HG03442 (cell line): Measurements from ENCODE around the gene C11orf54.
"Not testable (repeated sequence)": the region's sequence is repeated elsewhere in the genome, so short reads cannot be mapped to it uniquely, and the experiment has no call there.

ENCODE experiments used
- ATAC-seq: cut with Tn5 transposase; IDR thresholded peaks from one replicate; pipeline ENCODE4 v1.9.1; 2021; ENCODE audit warnings: mild to moderate bottlenecking, moderate library complexity; ENCODE audit not compliant: unreplicated experiment

The C11orf54 gene

GRCh38 chr11:93733474-93733873 is 8.0 kb upstream of the C11orf54 start:
- ATAC-seq: no peak

- no peak for ATAC-seq
Measured at GRCh38 chr11:93734427-93735222, 6.8 kb upstream of the C11orf54 start.

GRCh38 chr11:93735627-93736026 is 5.8 kb upstream of the C11orf54 start:
- no peak for ATAC-seq

GRCh38 chr11:93736129-93736528 is 5.3 kb upstream of the C11orf54 start:
- ATAC-seq: no peak

GRCh38 chr11:93737904-93738612 is 3.4 kb upstream of the C11orf54 start:
- no peak for ATAC-seq

GRCh38 chr11:93738647-93739081 is 2.8 kb upstream of the C11orf54 start:
- no peak for ATAC-seq

- peak; percentile 22 for ATAC-seq
Measured at GRCh38 chr11:93740031-93740729, 1.3 kb upstream of the C11orf54 start.

- ATAC-seq: peak; percentile 29
Measured at GRCh38 chr11:93740730-93741093, 760 bp upstream of the C11orf54 start.

GRCh38 chr11:93741882-93742226 is 382 bp downstream of the C11orf54 start:
- peak; percentile 8 for ATAC-seq

- no peak for ATAC-seq
Measured at GRCh38 chr11:93743291-93743690, 1.8 kb downstream of the C11orf54 start.

GRCh38 chr11:93744669-93745004 is 3.2 kb downstream of the C11orf54 start:
- ATAC-seq: no peak

- ATAC-seq: not testable (repeated sequence)
Measured at GRCh38 chr11:93745005-93745755, 3.7 kb downstream of the C11orf54 start.

- ATAC-seq: no peak
Measured at GRCh38 chr11:93746101-93746500, 4.6 kb downstream of the C11orf54 start.

GRCh38 chr11:93747122-93747521 is 5.7 kb downstream of the C11orf54 start:
- ATAC-seq: peak; percentile 71

GRCh38 chr11:93751001-93751400 is 9.5 kb downstream of the C11orf54 start:
- ATAC-seq: no peak

- no peak for ATAC-seq
Measured at GRCh38 chr11:93753241-93753640, 11.8 kb downstream of the C11orf54 start.

GRCh38 chr11:93756748-93757147 is 15.3 kb downstream of the C11orf54 start:
- ATAC-seq: peak; percentile 61

- ATAC-seq: no peak
Measured at GRCh38 chr11:93757301-93757700, 15.8 kb downstream of the C11orf54 start.

GRCh38 chr11:93757924-93758865 is 16.7 kb downstream of the C11orf54 start:
- ATAC-seq: no peak

- ATAC-seq: not testable (repeated sequence)
Measured at GRCh38 chr11:93759123-93759522, 17.7 kb downstream of the C11orf54 start.
